Gastroesophageal sphincter (tissue), 4 donors: ENCODE results near the gene RPTOR. TPM values are rescaled to one million over a fixed set of nuclear protein-coding genes. Genes with fewer than 3 reads are reported as not detected.

Experiments
- ATAC-seq: fragments of 150-250 bp; one replicate; pipeline ENCODE4 v1.9.1; 2016; ENCODE audit warnings: mild to moderate bottlenecking, moderate library complexity
- H3K27ac ChIP-seq, 4 donors: fragments of 200-600 bp; sonication (generic) in 3 of 4; 1 replicate in 3 of 4; 2 replicates in 1 of 4; pipeline ENCODE4 v1.5.1; 2016 to 2019
- H3K27me3 ChIP-seq: fragments of 200-600 bp; sonication (generic); one replicate; pipeline ENCODE4 v1.5.1; 2019
- H3K36me3 ChIP-seq, 2 donors: fragments of 200-600 bp; sonication (generic); one replicate each; pipeline ENCODE4 v1.5.1; 2019; ENCODE audit warnings: control low read depth in 1 of 2
- H3K4me1 ChIP-seq, 3 donors: fragments of 200-600 bp; sonication (generic); 1 replicate in 2 of 3; 2 replicates in 1 of 3; pipeline ENCODE4 v1.5.1; 2016 to 2019; ENCODE audit warnings: control low read depth in 2 of 3
- H3K4me3 ChIP-seq, 2 donors: fragments of 200-600 bp; sonication (generic); one replicate each; pipeline ENCODE4 v1.5.1; 2019; ENCODE audit warnings: mild to moderate bottlenecking in 1 of 2, moderate library complexity in 1 of 2
- H3K9me3 ChIP-seq, 3 donors: fragments of 200-600 bp; sonication (generic); one replicate each; pipeline ENCODE4 v1.5.1; 2017 to 2019; ENCODE audit warnings: control low read depth in 2 of 3
- EP300 ChIP-seq: sonication (generic); formaldehyde crosslinking; IDR thresholded peaks from one replicate; pipeline ENCODE4 v1.6.1; 2017; ENCODE audit warnings: antibody characterized with exemption, mild to moderate bottlenecking
- POLR2A ChIP-seq, 2 donors: fragments of 450-650 bp; IDR thresholded peaks; one replicate each; pipeline ENCODE4 v1.6.1; 2017; ENCODE audit warnings: antibody characterized with exemption in 2 of 2, mild to moderate bottlenecking in 2 of 2, moderate library complexity in 1 of 2
- POLR2AphosphoS5 ChIP-seq: sonication (generic); formaldehyde crosslinking; IDR thresholded peaks from one replicate; pipeline ENCODE4 v1.6.1; 2017; ENCODE audit warnings: antibody characterized with exemption
- WGBS, 2 donors: methylation state at CpG; one replicate each; pipeline ENCODE4 v1.1.5; 2018; ENCODE audit warnings: low coverage in 1 of 2; 5-methylcytosine and 5-hydroxymethylcytosine counted together
- total RNA-seq, 4 donors: library from RNA; depleted of rRNA; stranded (reverse); fragments of >200 nt; gene quantifications; one replicate each; pipeline ENCODE4 v1.1.0, GENCODE V29; 2016
- TF ChIP-seq, protein P1 (sequence below), 4 experiments: fragments of 200-600 bp in 2 of 4; fragments of 450-650 bp in 2 of 4; sonication (generic) in 1 of 4; IDR thresholded peaks; one replicate each; pipeline ENCODE4 v1.5.1; 2017 to 2019; ENCODE audit warnings: antibody characterized with exemption in 4 of 4, mild to moderate bottlenecking in 2 of 4, moderate library complexity in 2 of 4

Gene RPTOR
- total RNA-seq, 4 donors from 2014 or later: 25.7 to 56.8 (median 39.7) TPM

DNA sequence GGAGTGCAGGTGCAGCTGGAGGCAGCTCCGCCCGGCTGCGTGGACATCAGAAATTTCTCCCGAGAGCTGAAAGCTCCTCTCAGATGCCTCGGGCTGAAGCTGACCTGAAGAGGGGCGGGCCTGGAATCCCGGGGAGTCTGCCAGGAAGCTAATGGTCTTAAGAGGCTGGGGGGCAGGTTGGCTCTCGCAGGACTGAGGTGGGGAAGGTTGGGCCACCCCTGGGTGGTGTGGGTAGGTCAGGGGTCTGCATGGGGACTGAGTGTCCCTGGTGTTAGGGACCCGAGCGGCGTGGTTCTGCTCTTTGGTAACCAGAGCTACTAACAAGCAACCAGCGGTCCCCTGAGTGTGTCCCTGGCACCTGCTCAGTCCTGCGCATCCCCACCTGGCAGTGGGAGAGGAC, 450.5 kb downstream of the RPTOR start:
- Histone ChIP-seq H3K9me3 (no peaks in the 10 kb centered on the region), H3K4me3 (no peak overlapping the region), H3K27me3 (no peaks in the 10 kb centered on the region), H3K27ac (no peak overlapping the region), H3K4me1 (peaks cover 0 to 34% (median 6%) of the 10 kb centered on the region in 3 donors), H3K36me3 (peaks cover 0 to 61% of the 10 kb centered on the region in 2 donors)
- 93% methylated on average over 3 of the region's 13 CpGs; no CpG with 5 or more reads in 1 of the 2 donors for WGBS, 2 donors
- no peak for ATAC-seq
- TF ChIP-seq POLR2AphosphoS5: no peak
- no peak for TF ChIP-seq EP300
- TF ChIP-seq, protein P1, sequence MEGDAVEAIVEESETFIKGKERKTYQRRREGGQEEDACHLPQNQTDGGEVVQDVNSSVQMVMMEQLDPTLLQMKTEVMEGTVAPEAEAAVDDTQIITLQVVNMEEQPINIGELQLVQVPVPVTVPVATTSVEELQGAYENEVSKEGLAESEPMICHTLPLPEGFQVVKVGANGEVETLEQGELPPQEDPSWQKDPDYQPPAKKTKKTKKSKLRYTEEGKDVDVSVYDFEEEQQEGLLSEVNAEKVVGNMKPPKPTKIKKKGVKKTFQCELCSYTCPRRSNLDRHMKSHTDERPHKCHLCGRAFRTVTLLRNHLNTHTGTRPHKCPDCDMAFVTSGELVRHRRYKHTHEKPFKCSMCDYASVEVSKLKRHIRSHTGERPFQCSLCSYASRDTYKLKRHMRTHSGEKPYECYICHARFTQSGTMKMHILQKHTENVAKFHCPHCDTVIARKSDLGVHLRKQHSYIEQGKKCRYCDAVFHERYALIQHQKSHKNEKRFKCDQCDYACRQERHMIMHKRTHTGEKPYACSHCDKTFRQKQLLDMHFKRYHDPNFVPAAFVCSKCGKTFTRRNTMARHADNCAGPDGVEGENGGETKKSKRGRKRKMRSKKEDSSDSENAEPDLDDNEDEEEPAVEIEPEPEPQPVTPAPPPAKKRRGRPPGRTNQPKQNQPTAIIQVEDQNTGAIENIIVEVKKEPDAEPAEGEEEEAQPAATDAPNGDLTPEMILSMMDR (IDR thresholded peaks at IDR 0.05): no peak
- no peak for TF ChIP-seq POLR2A (IDR thresholded peaks at IDR 0.05)

DNA sequence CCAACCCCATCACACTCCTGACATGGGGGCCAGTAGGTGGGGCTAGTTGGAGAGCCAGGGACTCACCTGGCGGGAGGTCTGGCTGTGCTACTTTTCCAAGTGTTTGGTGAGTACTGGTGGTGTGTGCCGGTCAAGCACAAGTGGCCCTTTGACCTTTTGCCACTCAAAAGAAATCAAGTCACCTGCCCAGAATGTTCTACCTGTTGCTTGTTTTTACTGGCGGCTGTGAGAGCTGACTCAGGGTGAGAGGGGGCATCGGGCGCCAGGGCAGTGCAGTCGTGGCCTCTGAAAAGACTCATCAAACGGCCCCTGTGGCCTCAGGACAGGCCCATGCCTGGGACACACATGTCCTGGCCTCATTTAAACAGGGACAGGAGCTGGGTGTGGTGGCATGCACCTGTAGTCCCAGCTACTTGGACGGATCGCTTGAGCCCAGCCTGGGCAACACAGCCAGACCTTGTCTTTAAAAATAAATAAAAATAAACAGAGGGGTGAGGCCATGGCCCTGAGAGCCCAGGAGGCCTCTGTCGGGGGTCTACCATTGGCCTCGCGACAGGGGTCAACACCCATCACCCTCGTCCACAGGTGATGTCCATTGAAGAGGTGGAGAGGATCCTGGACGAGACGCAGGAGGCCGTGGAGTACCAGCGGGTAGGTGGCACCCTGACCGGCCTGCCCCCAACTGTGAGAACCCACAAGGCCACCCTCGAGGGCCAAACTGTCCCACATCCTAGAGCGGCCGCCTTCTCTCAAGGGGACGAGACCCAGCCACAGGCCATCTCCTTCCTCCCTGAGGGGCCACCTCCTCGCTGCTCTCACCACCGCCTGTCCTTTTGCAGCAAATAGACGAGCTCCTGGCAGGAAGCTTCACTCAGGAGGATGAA, 452.0 kb downstream of the RPTOR start:
- H3K27me3 ChIP-seq: no peaks in the 10 kb centered on the region
- H3K9me3 ChIP-seq: no peaks in the 10 kb centered on the region
- no peak for ATAC-seq
- H3K4me3 ChIP-seq: no peak overlapping the region
- peaks cover 0 to 64% of the 10 kb centered on the region in 2 donors for H3K36me3 ChIP-seq
- 69 to 87% methylated on average over 3 to 7 of the region's 25 CpGs for WGBS, 2 donors
- no peak for TF ChIP-seq POLR2A (IDR thresholded peaks at IDR 0.05)
- TF ChIP-seq POLR2AphosphoS5: no peak
- TF ChIP-seq EP300: no peak
- TF ChIP-seq, protein P1 (IDR thresholded peaks at IDR 0.05): no peak
- H3K4me1 ChIP-seq: peaks cover 0 to 26% (median 6%) of the 10 kb centered on the region in 3 donors
- H3K27ac ChIP-seq: no peak overlapping the region

DNA sequence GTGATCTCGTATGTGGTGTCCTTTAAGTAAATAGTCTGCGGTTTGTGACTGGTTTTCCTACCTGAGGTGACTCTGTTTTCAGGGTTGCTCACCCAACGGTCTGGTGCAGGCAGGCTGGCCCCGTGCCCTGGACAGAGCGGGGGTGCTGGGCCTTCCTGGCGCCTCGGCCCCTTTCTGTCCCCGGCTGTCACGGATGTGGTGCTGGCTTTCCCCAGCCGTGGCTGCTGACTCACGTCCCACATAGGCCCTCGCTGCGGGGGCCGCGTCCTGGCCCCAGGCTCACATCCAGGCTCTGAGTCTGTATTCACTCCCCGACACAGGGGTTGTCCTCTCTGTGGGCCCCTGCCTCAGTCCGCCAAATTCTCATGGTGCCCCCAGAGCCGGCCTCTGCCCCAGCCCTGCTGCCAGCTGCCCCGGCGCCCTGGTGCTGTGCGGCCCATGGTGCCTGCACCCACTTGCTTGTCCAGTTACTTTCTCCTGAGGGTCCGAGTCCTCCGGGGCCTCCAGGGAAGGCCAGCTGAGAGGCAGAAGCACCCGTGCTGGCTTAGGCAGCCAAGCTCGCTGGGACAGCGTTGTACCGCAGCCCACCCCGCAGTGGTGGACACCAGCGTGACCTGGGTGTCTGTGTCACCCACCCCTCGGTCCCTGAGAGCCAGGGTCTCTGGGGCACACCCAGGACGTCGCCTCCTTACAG, 452.9 kb downstream of the RPTOR start:
- TF ChIP-seq POLR2AphosphoS5 (no peak), EP300 (no peak), POLR2A (IDR thresholded peaks at IDR 0.05) (no peak)
- TF ChIP-seq, protein P1 (IDR thresholded peaks at IDR 0.05): no peak
- 97% methylated on average over 11 of the region's 32 CpGs; no CpG with 5 or more reads in 1 of the 2 donors for WGBS, 2 donors
- Histone ChIP-seq H3K9me3 (no peaks in the 10 kb centered on the region), H3K36me3 (peaks cover 0 to 64% of the 10 kb centered on the region in 2 donors), H3K4me3 (no peak overlapping the region), H3K27me3 (no peaks in the 10 kb centered on the region), H3K4me1 (peaks cover 0 to 31% (median 6%) of the 10 kb centered on the region in 3 donors), H3K27ac (no peak overlapping the region)
- ATAC-seq: no peak

DNA sequence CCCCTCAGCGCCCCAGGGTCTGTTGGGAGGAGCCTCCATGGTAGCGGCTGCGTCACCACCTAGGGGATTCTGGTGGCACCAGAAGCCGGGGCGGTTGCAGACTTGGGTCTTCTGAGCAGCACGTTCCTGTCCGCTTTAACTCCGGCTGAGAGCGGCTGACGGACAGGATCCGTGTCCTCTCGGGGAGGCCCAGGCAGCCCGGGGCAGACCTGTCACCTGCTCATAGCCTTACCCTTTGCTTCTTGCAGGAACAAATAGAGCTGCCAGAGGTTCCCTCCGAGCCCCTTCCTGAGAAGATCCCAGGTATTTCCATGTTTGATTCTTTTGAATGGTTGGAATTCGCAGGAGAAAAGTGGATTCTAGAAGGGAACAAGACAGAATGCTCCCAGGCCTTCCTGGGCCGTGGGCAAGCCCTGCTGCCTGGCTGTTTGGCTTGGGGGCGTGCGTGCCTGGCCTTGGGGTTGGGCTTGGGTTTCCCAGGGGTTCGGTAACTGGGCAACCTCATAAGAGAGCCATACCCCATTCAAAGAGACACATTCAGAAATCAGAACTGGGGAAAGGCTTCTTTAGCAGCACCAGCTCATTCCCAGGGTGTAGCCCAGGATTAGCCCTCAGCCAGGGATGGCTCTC, 453.6 kb downstream of the RPTOR start:
- Histone ChIP-seq H3K27me3 (peaks cover 4% of the 10 kb centered on the region), H3K9me3 (no peaks in the 10 kb centered on the region), H3K4me3 (no peak overlapping the region), H3K27ac (no peak overlapping the region), H3K4me1 (peaks cover 0 to 31% (median 6%) of the 10 kb centered on the region in 3 donors), H3K36me3 (peaks cover 0 to 64% of the 10 kb centered on the region in 2 donors)
- WGBS, 2 donors: no CpG with 5 or more reads among the region's 19 CpGs
- ATAC-seq: no peak
- TF ChIP-seq POLR2A (IDR thresholded peaks at IDR 0.05): no peak
- TF ChIP-seq POLR2AphosphoS5: no peak
- TF ChIP-seq EP300: no peak
- TF ChIP-seq, protein P1 (IDR thresholded peaks at IDR 0.05): no peak
